H1 (cell line): ENCODE measurements around the gene STK39. TPM values are rescaled to one million over a fixed set of nuclear protein-coding genes. Genes with fewer than 3 reads are reported as not detected.

Experiments
- CEBPB ChIP-seq: IDR thresholded peaks from 2 replicates; pipeline ENCODE4 v1.6.1; 2012; ENCODE audit warnings: low read depth, low read length
- CHD1 ChIP-seq: IDR thresholded peaks from 2 replicates; pipeline ENCODE4 v1.6.1; 2012; ENCODE audit warnings: low read depth, low read length, improper control_type of control experiment
- RAD21 ChIP-seq, 2 experiments: IDR thresholded peaks in 1 of 2; conservative IDR thresholded peaks in 1 of 2; 2 replicates each; pipeline ENCODE4 v1.6.1; 2011; ENCODE audit warnings: low read depth in 2 of 2, low read length in 2 of 2, improper control_type of control experiment in 1 of 2, inconsistent platforms in 1 of 2, mild to moderate bottlenecking in 1 of 2, moderate library complexity in 1 of 2
- USF2 ChIP-seq: IDR thresholded peaks from 2 replicates; pipeline ENCODE4 v1.6.1; 2011; ENCODE audit warnings: low read length, improper control_type of control experiment
- polyA plus RNA-seq, 7 experiments: library from polyadenylated mRNA; depleted of rRNA in 3 of 7; stranded (reverse) in 5 of 7; unstranded in 2 of 7; fragments of >200 nt in 5 of 7; fragments of 200-250 nt in 2 of 7; gene quantifications; 1 replicate in 5 of 7; 2 replicates in 1 of 7; 4 replicates in 1 of 7; pipeline versions ENCODE4 v1.2.1 to v1.2.3, GENCODE V29; 2011 to 2013; ENCODE audit warnings: missing spikeins in 2 of 7, mixed read lengths in 2 of 7
- total RNA-seq: library from RNA; stranded (reverse); fragmentation: NEBNext Ultra II Directional; extraction: Animal tissue kit (Norgen Biotek cat#: 25700); gene quantifications from 2 replicates; pipeline ENCODE4 v1.2.1, GENCODE V29; 2021

STK39 gene
- total and polyA plus RNA-seq, 2 of the 8 experiments (the other 6 are each of a cell fraction or from before 2014, with no cell fraction given): 13.7 to 23.8 TPM

GRCh38 chr2:168190590-168191336 is 56.6 kb downstream of the STK39 start (continued):
- TF ChIP-seq USF2 (no peak), RAD21 (IDR thresholded peaks at IDR 0.05 in 1 of 2, conservative IDR thresholded peaks at IDR 0.05 in 1 of 2; ENCODE audit: low read depth in 2 of 2, low read length in 2 of 2) (no peak), CEBPB (no peak), CHD1 (no peak)
- TF ChIP-seq, all 59 proteins: peak for 0
